Motor neuron (in vitro differentiated cells): ENCODE results near the gene OR4C3. TPM values are rescaled to one million over a fixed set of nuclear protein-coding genes. Genes with fewer than 3 reads are reported as not detected.

ENCODE experiments used
- total RNA-seq, 8 experiments: library from RNA; unstranded; fragments of 300-600 nt; gene quantifications; 2 replicates each; pipeline versions ENCODE4 v1.2.3 to v1.2.4, GENCODE V29; 2022

OR4C3 gene
- total RNA-seq, 8 experiments from 2014 or later, result 0.21 TPM; not detected in 7

Other genes with a start within 250 kb of the OR4C3 start
- gene OR4B1, start 108.1 kb upstream of the OR4C3 start, total RNA-seq, result under 1 TPM in 2 of 8 experiments, not detected in 6; 0.21 to 0.66 TPM
- gene OR4X2, start 79.8 kb upstream of the OR4C3 start, total RNA-seq, result not detected
- not detected for gene OR4X1, start 61.1 kb upstream of the OR4C3 start, total RNA-seq
- under 1 TPM in 1 of 8 experiments, not detected in 7; 0.76 TPM for gene OR4S1, start 18.7 kb upstream of the OR4C3 start, total RNA-seq
- gene OR4C5, start 41.5 kb downstream of the OR4C3 start, total RNA-seq, result under 1 TPM in 2 of 8 experiments, not detected in 6; 0.33 to 0.62 TPM
- under 1 TPM in 1 of 8 experiments, not detected in 7; 0.47 TPM for gene OR4A47, start 163.9 kb downstream of the OR4C3 start, total RNA-seq